ENCODE results near the gene PRKG1.

The PRKG1 gene

GRCh38 chr10:51231754-51232153, 157.5 kb downstream of the PRKG1 start:
- H3K27me3 ChIP-seq (ENCODE audit: low read depth, low read length): no peaks in the 10 kb centered on the region
- H3K4me3 ChIP-seq (ENCODE audit: low read length): no peak overlapping the region
- peaks cover 17% of the 10 kb centered on the region for H3K4me1 ChIP-seq (ENCODE audit: low read length)
- H3K36me3 ChIP-seq (replicated peaks; ENCODE audit: low read depth, low read length): no peaks in the 10 kb centered on the region
- no peak for TF ChIP-seq CTCF (IDR thresholded peaks at IDR 0.05; ENCODE audit: low read depth, low read length)
- TF ChIP-seq EZH2phosphoT487 (IDR thresholded peaks at IDR 0.05; ENCODE audit: low read depth): no peak
- no peak overlapping the region for H3K27ac ChIP-seq (ENCODE audit: low read length)
- H3K9me3 ChIP-seq (ENCODE audit: insufficient read depth, low read length): no peaks in the 10 kb centered on the region
- no peak overlapping the region for H2AFZ ChIP-seq (ENCODE audit: low read depth, low read length)
- H3K79me2 ChIP-seq (ENCODE audit: low read length): no peaks in the 10 kb centered on the region
- H4K20me1 ChIP-seq (ENCODE audit: insufficient read depth, low read length): no peaks in the 10 kb centered on the region
- H3K9ac ChIP-seq (ENCODE audit: low read length): no peak overlapping the region
- no peak overlapping the region for H3K4me2 ChIP-seq (ENCODE audit: low read length)

- no peak overlapping the region for H3K9ac ChIP-seq (ENCODE audit: low read length)
- H3K79me2 ChIP-seq (ENCODE audit: low read length): no peaks in the 10 kb centered on the region
- TF ChIP-seq CTCF (IDR thresholded peaks at IDR 0.05; ENCODE audit: low read depth, low read length) (no peak), EZH2phosphoT487 (IDR thresholded peaks at IDR 0.05; ENCODE audit: low read depth) (no peak)
- H3K4me3 ChIP-seq (ENCODE audit: low read length): no peak overlapping the region
- no peaks in the 10 kb centered on the region for H3K9me3 ChIP-seq (ENCODE audit: insufficient read depth, low read length)
- no peak overlapping the region for H3K4me2 ChIP-seq (ENCODE audit: low read length)
- no peaks in the 10 kb centered on the region for H3K27me3 ChIP-seq (ENCODE audit: low read depth, low read length)
- no peak overlapping the region for H2AFZ ChIP-seq (ENCODE audit: low read depth, low read length)
- peaks cover 17% of the 10 kb centered on the region for H3K4me1 ChIP-seq (ENCODE audit: low read length)
- H3K36me3 ChIP-seq (replicated peaks; ENCODE audit: low read depth, low read length): no peaks in the 10 kb centered on the region
- no peaks in the 10 kb centered on the region for H4K20me1 ChIP-seq (ENCODE audit: insufficient read depth, low read length)
- H3K27ac ChIP-seq (ENCODE audit: low read length): no peak overlapping the region
Observed at GRCh38 chr10:51233337-51234100, 159.2 kb downstream of the PRKG1 start.

GRCh38 chr10:51235865-51236264, 161.6 kb downstream of the PRKG1 start:
- Histone ChIP-seq H3K4me1 (ENCODE audit: low read length) (peaks cover 7% of the 10 kb centered on the region), H3K27ac (ENCODE audit: low read length) (no peak overlapping the region), H2AFZ (ENCODE audit: low read depth, low read length) (no peak overlapping the region), H3K27me3 (ENCODE audit: low read depth, low read length) (no peaks in the 10 kb centered on the region), H3K36me3 (replicated peaks; ENCODE audit: low read depth, low read length) (no peaks in the 10 kb centered on the region), H3K4me3 (ENCODE audit: low read length) (no peak overlapping the region), H3K9me3 (ENCODE audit: insufficient read depth, low read length) (no peaks in the 10 kb centered on the region), H3K9ac (ENCODE audit: low read length) (no peak overlapping the region), H3K4me2 (ENCODE audit: low read length) (no peak overlapping the region), H4K20me1 (ENCODE audit: insufficient read depth, low read length) (no peaks in the 10 kb centered on the region), H3K79me2 (ENCODE audit: low read length) (no peaks in the 10 kb centered on the region)
- TF ChIP-seq EZH2phosphoT487 (IDR thresholded peaks at IDR 0.05; ENCODE audit: low read depth) (no peak), CTCF (IDR thresholded peaks at IDR 0.05; ENCODE audit: low read depth, low read length) (no peak)

GRCh38 chr10:51239006-51239405, 164.7 kb downstream of the PRKG1 start:
- H3K4me1 ChIP-seq (ENCODE audit: low read length): no peaks in the 10 kb centered on the region
- H3K4me3 ChIP-seq (ENCODE audit: low read length): no peak overlapping the region
- H4K20me1 ChIP-seq (ENCODE audit: insufficient read depth, low read length): no peaks in the 10 kb centered on the region
- no peak overlapping the region for H3K4me2 ChIP-seq (ENCODE audit: low read length)
- no peaks in the 10 kb centered on the region for H3K9me3 ChIP-seq (ENCODE audit: insufficient read depth, low read length)
- H2AFZ ChIP-seq (ENCODE audit: low read depth, low read length): no peak overlapping the region
- H3K36me3 ChIP-seq (replicated peaks; ENCODE audit: low read depth, low read length): no peaks in the 10 kb centered on the region
- no peak overlapping the region for H3K9ac ChIP-seq (ENCODE audit: low read length)
- no peaks in the 10 kb centered on the region for H3K27me3 ChIP-seq (ENCODE audit: low read depth, low read length)
- TF ChIP-seq CTCF (IDR thresholded peaks at IDR 0.05; ENCODE audit: low read depth, low read length) (no peak), EZH2phosphoT487 (IDR thresholded peaks at IDR 0.05; ENCODE audit: low read depth) (no peak)
- H3K79me2 ChIP-seq (ENCODE audit: low read length): no peaks in the 10 kb centered on the region
- no peak overlapping the region for H3K27ac ChIP-seq (ENCODE audit: low read length)

Data from OCI-LY3 (cell line).